ENCODE results near the gene HOXD8.

- no peak for TF ChIP-seq CTCF (IDR thresholded peaks at IDR 0.05)
- TF ChIP-seq JUND (IDR thresholded peaks at IDR 0.05) = no peak
- no peak for TF ChIP-seq EZH2phosphoT487 (IDR thresholded peaks at IDR 0.05; ENCODE audit: borderline replicate concordance, low read depth)
- TF ChIP-seq RCOR1 (IDR thresholded peaks at IDR 0.05; ENCODE audit: low read length) = no peak
- no peak for TF ChIP-seq FOSL2 (IDR thresholded peaks at IDR 0.05; ENCODE audit: borderline replicate concordance, low read depth)
- TF ChIP-seq FOXM1 (IDR thresholded peaks at IDR 0.05; ENCODE audit: low read depth) = no peak
- TF ChIP-seq, protein P1, sequence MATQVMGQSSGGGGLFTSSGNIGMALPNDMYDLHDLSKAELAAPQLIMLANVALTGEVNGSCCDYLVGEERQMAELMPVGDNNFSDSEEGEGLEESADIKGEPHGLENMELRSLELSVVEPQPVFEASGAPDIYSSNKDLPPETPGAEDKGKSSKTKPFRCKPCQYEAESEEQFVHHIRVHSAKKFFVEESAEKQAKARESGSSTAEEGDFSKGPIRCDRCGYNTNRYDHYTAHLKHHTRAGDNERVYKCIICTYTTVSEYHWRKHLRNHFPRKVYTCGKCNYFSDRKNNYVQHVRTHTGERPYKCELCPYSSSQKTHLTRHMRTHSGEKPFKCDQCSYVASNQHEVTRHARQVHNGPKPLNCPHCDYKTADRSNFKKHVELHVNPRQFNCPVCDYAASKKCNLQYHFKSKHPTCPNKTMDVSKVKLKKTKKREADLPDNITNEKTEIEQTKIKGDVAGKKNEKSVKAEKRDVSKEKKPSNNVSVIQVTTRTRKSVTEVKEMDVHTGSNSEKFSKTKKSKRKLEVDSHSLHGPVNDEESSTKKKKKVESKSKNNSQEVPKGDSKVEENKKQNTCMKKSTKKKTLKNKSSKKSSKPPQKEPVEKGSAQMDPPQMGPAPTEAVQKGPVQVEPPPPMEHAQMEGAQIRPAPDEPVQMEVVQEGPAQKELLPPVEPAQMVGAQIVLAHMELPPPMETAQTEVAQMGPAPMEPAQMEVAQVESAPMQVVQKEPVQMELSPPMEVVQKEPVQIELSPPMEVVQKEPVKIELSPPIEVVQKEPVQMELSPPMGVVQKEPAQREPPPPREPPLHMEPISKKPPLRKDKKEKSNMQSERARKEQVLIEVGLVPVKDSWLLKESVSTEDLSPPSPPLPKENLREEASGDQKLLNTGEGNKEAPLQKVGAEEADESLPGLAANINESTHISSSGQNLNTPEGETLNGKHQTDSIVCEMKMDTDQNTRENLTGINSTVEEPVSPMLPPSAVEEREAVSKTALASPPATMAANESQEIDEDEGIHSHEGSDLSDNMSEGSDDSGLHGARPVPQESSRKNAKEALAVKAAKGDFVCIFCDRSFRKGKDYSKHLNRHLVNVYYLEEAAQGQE (IDR thresholded peaks at IDR 0.05; ENCODE audit: low read depth, low read length) = no peak
- no peak for TF ChIP-seq ELF1 (IDR thresholded peaks at IDR 0.05)
- peak; percentile 19; the same call in 1 of the 2 replicates for TF ChIP-seq GABPA (IDR thresholded peaks at IDR 0.05; ENCODE audit: low read depth)
Measured at GRCh38 chr2:176138923-176139660, 9.6 kb downstream of the HOXD8 start.

Measured in SK-N-SH (cell line).